K562 (cell line): Measurements from ENCODE around the gene CRADD. TPM values are rescaled to one million over a fixed set of nuclear protein-coding genes. Genes with fewer than 3 reads are reported as not detected.

Source experiments
- ATAC-seq: fragments of 200-7000 bp; cut with Tn5 transposase; 3 replicates; pipeline ENCODE4 v1.9.1; 2020; ENCODE audit warnings: moderate library complexity
- BruUV-seq: library from RNA; stranded (reverse); fragments of 400-500 nt; replicated peaks from 2 replicates; lab custom pipeline; 2021; lab: Mats Ljungman, UMichigan
- CTCF ChIA-PET: fragments of 300-600 bp; formaldehyde crosslinking; extraction: SDS; loops from one replicate; lab custom pipeline; 2021; ENCODE audit warnings: low intra/inter-chr PET ratio; lab: Yijun Ruan, JAX
- POLR2A ChIA-PET: fragments of 300-600, 350-650 bp; sonication (Branson Sonifier 250); formaldehyde crosslinking; extraction: SDS; loops from one replicate; lab custom pipeline; 2021; ENCODE audit warnings: antibody characterized with exemption, inconsistent platforms; lab: Yijun Ruan, JAX
- DNase-seq, 4 experiments: peaks; one replicate each; pipeline versions ENCODE4 v3.0.0 to v3.0.0-alpha.2; 2011 to 2018; ENCODE audit warnings: low spot score in 3 of 4, mixed read lengths in 3 of 4; ENCODE audit errors: extremely low read depth in 1 of 4
- FAIRE-seq: peaks from 2 replicates; lab custom pipeline; 2011; peaks lifted over from hg19 to GRCh38; lab: Jason Lieb, UNC
- H2AFZ ChIP-seq: 2 replicates; pipeline ENCODE4 v1.6.0; 2011; ENCODE audit warnings: low read depth, low read length, control low read depth, inconsistent platforms
- H3K27ac ChIP-seq: fragments of 200-600 bp; 3 replicates; pipeline ENCODE4 v1.8.0; 2011; ENCODE audit warnings: low read depth, mild to moderate bottlenecking, control low read depth, inconsistent platforms, low read length, moderate library complexity, mixed read lengths; ENCODE audit errors: extremely low read depth
- H3K27me3 ChIP-seq, 2 experiments: fragments of 300-600 bp in 1 of 2; 2 replicates in 1 of 2; 3 replicates in 1 of 2; pipeline versions ENCODE4 v1.6.0 to v1.8.0; 2011; ENCODE audit warnings: inconsistent platforms in 2 of 2, low read length in 2 of 2, mild to moderate bottlenecking in 1 of 2, mixed read lengths in 1 of 2, moderate library complexity in 1 of 2; ENCODE audit not compliant: control insufficient read depth in 2 of 2, insufficient read depth in 2 of 2
- H3K36me3 ChIP-seq: fragments of 300-600 bp; 3 replicates; pipeline ENCODE4 v1.8.0; 2011; ENCODE audit warnings: mild to moderate bottlenecking, low read length, inconsistent platforms; ENCODE audit not compliant: control insufficient read depth, insufficient read depth
- H3K4me1 ChIP-seq, 2 experiments: fragments of 200-600 bp in 1 of 2; replicated peaks in 1 of 2; 2 replicates in 1 of 2; 3 replicates in 1 of 2; pipeline versions ENCODE4 v1.5.1 to v1.8.0; 2011; ENCODE audit warnings: inconsistent platforms in 2 of 2, low read length in 2 of 2, mild to moderate bottlenecking in 1 of 2, mixed read lengths in 1 of 2, moderate library complexity in 1 of 2; ENCODE audit not compliant: control insufficient read depth in 2 of 2, insufficient read depth in 2 of 2
- H3K4me2 ChIP-seq: 2 replicates; pipeline ENCODE4 v1.6.1; 2011; ENCODE audit warnings: low read length, control low read depth, inconsistent platforms, mixed read lengths; ENCODE audit not compliant: insufficient read depth
- H3K4me3 ChIP-seq: fragments of 200-600 bp; sonication (generic), shearing (Covaris generic); 2 replicates; pipeline ENCODE4 v1.5.1; 2016; ENCODE audit warnings: control low read depth, inconsistent platforms
- H3K79me2 ChIP-seq: fragments of 200-600 bp; 3 replicates; pipeline ENCODE4 v1.8.0; 2011; ENCODE audit warnings: low read length, inconsistent platforms; ENCODE audit not compliant: control insufficient read depth, insufficient read depth
- H3K9ac ChIP-seq, 2 experiments: 2 replicates each; pipeline versions ENCODE4 v1.6.0 to v1.6.1; 2011; ENCODE audit warnings: low read depth in 2 of 2, low read length in 2 of 2, control low read depth in 1 of 2, inconsistent platforms in 1 of 2, mild to moderate bottlenecking in 1 of 2, mixed read lengths in 1 of 2; ENCODE audit not compliant: insufficient read depth in 1 of 2
- H3K9me1 ChIP-seq: one replicate; pipeline ENCODE4 v1.6.0; 2011; ENCODE audit warnings: inconsistent platforms, mild to moderate bottlenecking, low read length, moderate library complexity; ENCODE audit not compliant: control insufficient read depth, insufficient read depth
- H3K9me3 ChIP-seq: replicated peaks from 2 replicates; pipeline ENCODE4 v1.5.1; 2011; ENCODE audit warnings: low read depth, low read length, inconsistent platforms; ENCODE audit not compliant: control insufficient read depth, insufficient read depth
- H4K20me1 ChIP-seq: replicated peaks from 2 replicates; pipeline ENCODE4 v1.6.1; 2011; ENCODE audit warnings: low read length, inconsistent platforms, mixed read lengths; ENCODE audit not compliant: control insufficient read depth, insufficient read depth
- EP400 ChIP-seq: fragments of 450-650 bp; IDR thresholded peaks from 2 replicates; pipeline ENCODE4 v1.6.1; 2017; ENCODE audit warnings: antibody characterized with exemption, mild to moderate bottlenecking, moderate library complexity
- FOXJ2 ChIP-seq: fragments of 200-800 bp; sonication (Bioruptor generic); IDR thresholded peaks from 2 replicates; pipeline ENCODE4 v1.6.1; 2016; ENCODE audit warnings: missing genetic modification characterization, missing compliant biosample characterization
- KHSRP ChIP-seq: fragments of 450-650 bp; IDR thresholded peaks from 2 replicates; pipeline ENCODE4 v1.6.1; 2017
- MAFF ChIP-seq: IDR thresholded peaks from 2 replicates; pipeline ENCODE4 v1.6.1; 2012; ENCODE audit warnings: low read length, improper control_type of control experiment
- MYC ChIP-seq, 2 experiments: fragments of 250-450 bp in 1 of 2; sonication (Bioruptor Pico) in 1 of 2; IDR thresholded peaks; 2 replicates each; pipeline versions ENCODE4 v1.5.1 to v1.6.1; 2012 to 2021; ENCODE audit warnings: low read depth in 2 of 2, borderline replicate concordance in 1 of 2, improper control_type of control experiment in 1 of 2, low read length in 1 of 2, mild to moderate bottlenecking in 1 of 2, moderate library complexity in 1 of 2
- NEUROD1 ChIP-seq: fragments of 150-350 bp; IDR thresholded peaks from 2 replicates; pipeline ENCODE4 v1.6.1; 2014; ENCODE audit warnings: borderline replicate concordance, low read length, low read depth; ENCODE audit not compliant: partially characterized antibody
- NFIX ChIP-seq: fragments of 250-450 bp; sonication (Bioruptor Pico); IDR thresholded peaks from 2 replicates; pipeline ENCODE4 v1.4.0; 2020; ENCODE audit warnings: low read depth, mild to moderate bottlenecking, moderate library complexity
- PHTF2 ChIP-seq: fragments of 250-450 bp; sonication (Bioruptor Pico); IDR thresholded peaks from 2 replicates; pipeline ENCODE4 v1.5.0; 2021; ENCODE audit warnings: mild to moderate bottlenecking
- POLR2H ChIP-seq: IDR thresholded peaks from 2 replicates; pipeline ENCODE4 v1.6.1; 2016; ENCODE audit warnings: missing genetic modification characterization, low read depth, mild to moderate bottlenecking, control low read depth, missing compliant biosample characterization, moderate library complexity
- SAP30 ChIP-seq: fragments of 200-600 bp; sonication (generic); IDR thresholded peaks from 2 replicates; pipeline ENCODE4 v1.6.1; 2012; ENCODE audit warnings: borderline replicate concordance, low read depth, mild to moderate bottlenecking, moderate library complexity, low read length, control low read depth, inconsistent platforms; ENCODE audit not compliant: insufficient read depth, poor library complexity, severe bottlenecking
- ZNF253 ChIP-seq: fragments of 250-450 bp; sonication (Bioruptor Pico); conservative IDR thresholded peaks from 2 replicates; pipeline ENCODE4 v1.6.1; 2021; ENCODE audit warnings: mild to moderate bottlenecking
- ZNF384 ChIP-seq: IDR thresholded peaks from 2 replicates; pipeline ENCODE4 v1.6.1; 2012; ENCODE audit warnings: low read depth, low read length, improper control_type of control experiment
- WGBS: fragments of 100-300 bp; shearing (Covaris generic); methylation state at CpG from one replicate; pipeline ENCODE4 v1.1.6; 2016; ENCODE audit warnings: low coverage, mixed read lengths; ENCODE audit not compliant: insufficient coverage; ENCODE audit errors: missing lambda C conversion rate; 5-methylcytosine and 5-hydroxymethylcytosine counted together
- in situ Hi-C: fragments of 300-500 bp; cut with MboI; formaldehyde crosslinking; loops from 4 replicates; pipeline ENCODE4 v1.15.0; 2018; ENCODE audit warnings: inconsistent platforms, mixed read lengths
- intact Hi-C: fragments of 100-400 bp; cut with micrococcal nuclease; formaldehyde crosslinking; loops from 2 replicates; pipeline ENCODE4 v1.14.2; 2022
- polyA plus RNA-seq, 8 experiments: library from polyadenylated mRNA; depleted of rRNA in 4 of 8; stranded (reverse) in 5 of 8; unstranded in 3 of 8; fragments of >200 nt; fragmentation: Nextera tagmentation in 2 of 8; fragmentation: Illumina TruSeq in 1 of 8; extraction: Ambion mirVana in 2 of 8; extraction: Trizol in 1 of 8; gene quantifications; 2 replicates each; pipeline versions ENCODE4 v1.2.1 to v1.2.3, GENCODE V29; 2011 to 2014; ENCODE audit warnings: inconsistent platforms in 1 of 8, missing spikeins in 1 of 8
- total RNA-seq, 7 experiments: library from RNA; depleted of rRNA in 6 of 7; stranded (reverse); fragments of >200 nt in 6 of 7; fragmentation: Illumina TruSeq in 2 of 7; extraction: Trizol in 2 of 7; gene quantifications; 2 replicates each; pipeline versions ENCODE4 v1.2.1 to v1.2.3, GENCODE V29; 2011 to 2021; ENCODE audit warnings: low replicate concordance in 1 of 7
- TF ChIP-seq, protein P1 (sequence below), 3 experiments: fragments of 200-800 bp in 1 of 3; sonication (Bioruptor generic) in 1 of 3; sonication (generic) in 1 of 3; formaldehyde crosslinking in 1 of 3; IDR thresholded peaks; 2 replicates each; pipeline versions ENCODE4 v1.6.1 to v1.8.0; 2016 to 2022; ENCODE audit warnings: mild to moderate bottlenecking in 2 of 3, missing compliant biosample characterization in 2 of 3, missing genetic modification characterization in 2 of 3, missing genetic modification reagents in 1 of 3
- TF ChIP-seq, protein P2 (sequence below): fragments of 250-450 bp; sonication (Bioruptor Pico); IDR thresholded peaks from 2 replicates; pipeline ENCODE4 v1.4.0; 2020; ENCODE audit warnings: mild to moderate bottlenecking, moderate library complexity
- TF ChIP-seq, protein P3 (sequence below): fragments of 250-450 bp; sonication (Bioruptor Pico); IDR thresholded peaks from 2 replicates; pipeline ENCODE4 v1.8.0; 2021; ENCODE audit warnings: borderline replicate concordance, mild to moderate bottlenecking, moderate library complexity; ENCODE audit not compliant: poor library complexity, severe bottlenecking

Gene CRADD
- total and polyA plus RNA-seq, 9 of the 15 experiments (the other 6 are each of a cell fraction or from before 2014, with no cell fraction given) = 20.5 to 41.1 (median 25.9) TPM

DNA sequence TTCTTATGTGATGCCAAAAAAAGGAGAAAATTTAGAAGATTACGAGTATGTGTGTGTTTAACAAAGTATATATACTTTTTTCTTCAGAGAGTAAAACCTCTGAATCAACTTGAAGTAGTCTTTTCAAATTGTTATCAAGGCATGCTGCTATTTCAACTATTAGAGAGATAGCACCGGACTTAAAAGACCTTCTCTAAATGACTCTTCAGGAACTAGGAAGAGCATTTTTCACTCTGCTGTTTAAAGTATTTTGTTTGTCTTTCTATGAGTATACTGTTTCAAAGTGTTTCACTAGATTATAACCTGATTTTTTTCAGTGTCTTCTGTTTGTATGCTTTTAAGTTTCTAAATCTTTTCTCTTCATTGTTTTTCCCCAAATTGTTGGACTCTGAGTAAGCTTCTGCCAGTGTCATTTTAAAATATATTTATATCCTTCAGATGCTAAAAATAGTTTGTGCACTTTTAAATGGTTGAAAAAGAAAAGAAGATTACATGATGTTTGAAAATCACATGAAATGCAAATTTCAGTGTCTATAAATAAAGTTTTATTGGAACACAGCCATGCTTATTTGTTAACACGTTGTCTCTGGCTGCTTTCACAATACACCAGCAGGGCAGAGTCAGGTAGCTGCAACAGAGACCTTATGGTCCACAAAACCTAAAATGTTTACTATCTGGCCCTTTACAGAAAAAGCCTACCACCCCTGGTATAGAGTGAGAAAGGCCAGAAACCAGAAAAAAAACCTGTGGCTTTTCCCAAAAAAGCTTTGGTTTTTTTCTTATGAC lies 21.3 kb downstream of the CRADD start:
- H3K36me3 ChIP-seq = no peaks in the 10 kb centered on the region
- H3K9me3 ChIP-seq = no peaks in the 10 kb centered on the region
- H4K20me1 ChIP-seq = no peaks in the 10 kb centered on the region
- 0 out of 3 replicates have a peak, but pooled peaks cover 3% of the 10 kb centered on the region for H3K79me2 ChIP-seq
- H2AFZ ChIP-seq = peak overlapping the region; percentile 56
- intact Hi-C loops (no loop called here), in situ Hi-C loops (no loop called here)
- FAIRE-seq (peak; percentile 44), DNase-seq (no peak), ATAC-seq (peak; percentile 70)
- CTCF ChIA-PET = no interaction called here
- no peak overlapping the region for H3K4me2 ChIP-seq
- H3K9me1 ChIP-seq = no peaks in the 10 kb centered on the region
- POLR2A ChIA-PET = interaction anchor here (0.5 to 2.1 kb wide), 9 partner anchors 10 to 126 kb away, joined by 3 to 5 read pairs (median 3); partner anchors contain the start of genes CRADD and SOCS2
- H3K4me1 ChIP-seq = peaks cover 4 to 13% of the 10 kb centered on the region in 2 experiments; a peak in 3 of 5 replicates
- BruUV-seq = no TSS peak
- H3K9ac ChIP-seq = peak overlapping the region in 1 of 2 experiments; percentile 8; a peak in 1 of 4 replicates
- no peak overlapping the region for H3K4me3 ChIP-seq
- peak overlapping the region; percentile 27; the same call in 1 of the 3 replicates for H3K27ac ChIP-seq
- no peaks in the 10 kb centered on the region for H3K27me3 ChIP-seq
- 18% methylated on average over 3 of the region's 3 CpGs for WGBS
- TF ChIP-seq, protein P1, sequence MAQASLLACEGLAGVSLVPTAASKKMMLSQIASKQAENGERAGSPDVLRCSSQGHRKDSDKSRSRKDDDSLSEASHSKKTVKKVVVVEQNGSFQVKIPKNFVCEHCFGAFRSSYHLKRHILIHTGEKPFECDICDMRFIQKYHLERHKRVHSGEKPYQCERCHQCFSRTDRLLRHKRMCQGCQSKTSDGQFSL (CRISPR knock-in tag; IDR thresholded peaks at IDR 0.05) = no peak
- TF ChIP-seq, protein P1 (tag; IDR thresholded peaks at IDR 0.05) = no peak
- TF ChIP-seq KHSRP = no peak
- TF ChIP-seq NFIX = no peak
- no peak for TF ChIP-seq SAP30
- no peak for TF ChIP-seq NEUROD1
- TF ChIP-seq MYC (IDR thresholded peaks at IDR 0.05; ENCODE audit: low read depth, low read length) = peak; percentile 70
- no peak for TF ChIP-seq MYC (CRISPR knock-in tag; IDR thresholded peaks at IDR 0.05; ENCODE audit: borderline replicate concordance, low read depth)
- TF ChIP-seq, protein P2, sequence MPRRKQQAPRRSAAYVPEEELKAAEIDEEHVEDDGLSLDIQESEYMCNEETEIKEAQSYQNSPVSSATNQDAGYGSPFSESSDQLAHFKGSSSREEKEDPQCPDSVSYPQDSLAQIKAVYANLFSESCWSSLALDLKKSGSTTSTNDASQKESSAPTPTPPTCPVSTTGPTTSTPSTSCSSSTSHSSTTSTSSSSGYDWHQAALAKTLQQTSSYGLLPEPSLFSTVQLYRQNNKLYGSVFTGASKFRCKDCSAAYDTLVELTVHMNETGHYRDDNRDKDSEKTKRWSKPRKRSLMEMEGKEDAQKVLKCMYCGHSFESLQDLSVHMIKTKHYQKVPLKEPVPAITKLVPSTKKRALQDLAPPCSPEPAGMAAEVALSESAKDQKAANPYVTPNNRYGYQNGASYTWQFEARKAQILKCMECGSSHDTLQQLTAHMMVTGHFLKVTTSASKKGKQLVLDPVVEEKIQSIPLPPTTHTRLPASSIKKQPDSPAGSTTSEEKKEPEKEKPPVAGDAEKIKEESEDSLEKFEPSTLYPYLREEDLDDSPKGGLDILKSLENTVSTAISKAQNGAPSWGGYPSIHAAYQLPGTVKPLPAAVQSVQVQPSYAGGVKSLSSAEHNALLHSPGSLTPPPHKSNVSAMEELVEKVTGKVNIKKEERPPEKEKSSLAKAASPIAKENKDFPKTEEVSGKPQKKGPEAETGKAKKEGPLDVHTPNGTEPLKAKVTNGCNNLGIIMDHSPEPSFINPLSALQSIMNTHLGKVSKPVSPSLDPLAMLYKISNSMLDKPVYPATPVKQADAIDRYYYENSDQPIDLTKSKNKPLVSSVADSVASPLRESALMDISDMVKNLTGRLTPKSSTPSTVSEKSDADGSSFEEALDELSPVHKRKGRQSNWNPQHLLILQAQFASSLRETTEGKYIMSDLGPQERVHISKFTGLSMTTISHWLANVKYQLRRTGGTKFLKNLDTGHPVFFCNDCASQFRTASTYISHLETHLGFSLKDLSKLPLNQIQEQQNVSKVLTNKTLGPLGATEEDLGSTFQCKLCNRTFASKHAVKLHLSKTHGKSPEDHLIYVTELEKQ (CRISPR knock-in tag) = no peak
- no peak for TF ChIP-seq MAFF
- 0 out of 2 replicates have a peak, but pooled peaks have one; percentile 15 for TF ChIP-seq ZNF384
- TF ChIP-seq FOXJ2 (tag) = 0 out of 2 replicates have a peak, but pooled peaks have one; percentile 19
- no peak for TF ChIP-seq ZNF253 (CRISPR knock-in tag)
- TF ChIP-seq PHTF2 (CRISPR knock-in tag) = no peak
- peak; percentile 61 for TF ChIP-seq EP400
- TF ChIP-seq, protein P3, sequence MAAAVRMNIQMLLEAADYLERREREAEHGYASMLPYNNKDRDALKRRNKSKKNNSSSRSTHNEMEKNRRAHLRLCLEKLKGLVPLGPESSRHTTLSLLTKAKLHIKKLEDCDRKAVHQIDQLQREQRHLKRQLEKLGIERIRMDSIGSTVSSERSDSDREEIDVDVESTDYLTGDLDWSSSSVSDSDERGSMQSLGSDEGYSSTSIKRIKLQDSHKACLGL = no peak
- 0 out of 2 replicates have a peak, but pooled peaks have one; percentile 21 for TF ChIP-seq POLR2H
